Prostate gland (tissue), 2 donors: Measurements from ENCODE around the gene JUN. TPM values are rescaled to one million over a fixed set of nuclear protein-coding genes. Genes with fewer than 3 reads are reported as not detected.
A peak's percentile ranks its signal among the peaks of the same experiment; 100 is the strongest.

ENCODE experiments used
- DNase-seq: peaks from one replicate; pipeline ENCODE4 v3.0.0-alpha.2; 2019; ENCODE audit warnings: low spot score
- H3K27ac ChIP-seq, 2 donors: fragments of 200-600 bp; sonication (generic); 2 replicates each; pipeline ENCODE4 v1.5.1; 2017 to 2019
- H3K27me3 ChIP-seq: fragments of 200-600 bp; sonication (generic); replicated peaks from 2 replicates; pipeline ENCODE4 v1.5.1; 2019; ENCODE audit not compliant: insufficient read depth
- H3K36me3 ChIP-seq, 2 donors: fragments of 200-600 bp; sonication (generic); 1 replicate in 1 of 2; 2 replicates in 1 of 2; pipeline versions ENCODE4 v1.5.1 to v1.8.1; 2017 to 2019
- H3K4me1 ChIP-seq: fragments of 200-600 bp; sonication (generic); replicated peaks from 2 replicates; pipeline ENCODE4 v1.5.1; 2019
- H3K4me3 ChIP-seq, 2 donors: fragments of 200-600 bp; sonication (generic); 2 replicates each; pipeline ENCODE4 v1.5.1; 2017 to 2019
- H3K9me3 ChIP-seq: fragments of 200-600 bp; sonication (generic); 2 replicates; pipeline ENCODE4 v1.5.1; 2017
- CTCF ChIP-seq, 4 experiments: fragments of 200-600 bp in 2 of 4; fragments of 450-650 bp in 2 of 4; sonication (generic) in 2 of 4; IDR thresholded peaks; 1 replicate in 3 of 4; 2 replicates in 1 of 4; pipeline ENCODE4 v1.5.1; 2016 to 2019; ENCODE audit warnings: antibody characterized with exemption in 4 of 4, mild to moderate bottlenecking in 2 of 4, moderate library complexity in 2 of 4
- POLR2A ChIP-seq: fragments of 450-650 bp; IDR thresholded peaks from one replicate; pipeline ENCODE4 v1.6.1; 2016; ENCODE audit warnings: antibody characterized with exemption, mild to moderate bottlenecking
- POLR2AphosphoS5 ChIP-seq: sonication (generic); formaldehyde crosslinking; IDR thresholded peaks from one replicate; pipeline ENCODE4 v1.6.1; 2017; ENCODE audit warnings: antibody characterized with exemption
- WGBS: methylation state at CpG from one replicate; pipeline ENCODE4 v1.1.5; 2018; 5-methylcytosine and 5-hydroxymethylcytosine counted together
- intact Hi-C: fragments of 100-400 bp; cut with DNase I; formaldehyde crosslinking; loops from one replicate; pipeline ENCODE4 v1.14.2; 2022
- total RNA-seq, 2 donors: library from RNA; depleted of rRNA; stranded (reverse); fragments of >200 nt; gene quantifications; one replicate each; pipeline ENCODE4 v1.1.0, GENCODE V29; 2016

JUN gene
- total RNA-seq, 2 donors from 2014 or later, result 154 to 303 TPM

DNA sequence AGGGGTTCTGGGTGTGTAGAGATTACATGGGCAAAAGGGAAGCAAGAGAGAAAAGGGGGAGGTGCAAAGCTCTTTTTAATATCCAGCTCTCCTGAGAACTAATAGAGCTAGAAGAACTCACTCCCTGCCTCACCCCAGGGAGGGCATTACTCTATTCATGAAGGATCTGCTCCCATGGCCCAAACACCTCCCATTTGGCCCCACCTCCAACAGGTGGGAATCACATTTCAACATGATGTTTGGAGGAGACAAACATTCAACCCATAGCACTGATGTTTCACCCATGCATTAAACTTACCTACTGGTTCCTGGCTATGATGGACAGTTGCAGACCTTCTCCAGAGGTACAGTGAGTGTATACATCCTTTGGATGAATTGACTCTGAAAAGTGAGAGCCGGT is 7.3 kb upstream of the JUN start:
- H3K27me3 ChIP-seq, result no peaks in the 10 kb centered on the region
- H3K9me3 ChIP-seq, result no peaks in the 10 kb centered on the region
- intact Hi-C loops, result no loop called here
- no peaks in the 10 kb centered on the region for H3K36me3 ChIP-seq
- WGBS, result 90% methylated on average over 1 of the region's 1 CpG
- TF ChIP-seq CTCF (IDR thresholded peaks at IDR 0.05), result no peak
- TF ChIP-seq POLR2AphosphoS5, result no peak
- no peak for TF ChIP-seq POLR2A
- H3K27ac ChIP-seq, result no peak overlapping the region
- no peaks in the 10 kb centered on the region for H3K4me1 ChIP-seq
- H3K4me3 ChIP-seq, result no peak overlapping the region
- no peak for DNase-seq

DNA sequence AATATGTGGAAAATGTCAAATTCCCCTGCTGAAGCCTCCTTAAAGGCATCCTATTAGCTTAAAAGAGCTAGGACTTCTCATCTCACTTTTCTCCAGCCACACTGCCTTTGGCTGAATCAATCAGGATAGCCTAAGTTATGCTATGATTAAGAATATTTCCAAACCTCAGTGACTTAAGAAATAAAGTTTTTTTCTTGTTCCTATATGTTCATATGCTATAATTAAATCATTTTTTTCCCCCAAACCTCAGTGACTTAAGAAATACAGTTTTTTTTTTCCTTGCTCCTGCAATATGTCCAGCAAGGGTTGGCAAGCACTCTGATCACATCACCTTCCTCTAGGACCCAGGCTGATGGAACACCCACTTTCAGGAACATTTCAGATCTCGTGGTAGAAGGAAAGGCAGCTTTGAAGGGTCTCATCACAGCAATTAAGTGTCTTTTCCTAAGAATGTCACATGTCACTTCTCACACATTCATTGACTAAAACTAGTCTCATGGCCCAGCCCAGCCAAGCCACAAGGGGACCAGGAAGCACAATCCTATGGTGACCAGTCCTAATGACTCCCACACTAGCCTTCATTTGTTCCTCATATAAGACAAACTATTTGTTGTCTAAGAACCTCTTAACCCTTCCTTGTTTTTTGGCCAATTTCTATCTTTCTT is 6.3 kb upstream of the JUN start:
- no peaks in the 10 kb centered on the region for H3K4me1 ChIP-seq
- H3K4me3 ChIP-seq, result no peak overlapping the region
- no peaks in the 10 kb centered on the region for H3K27me3 ChIP-seq
- 78% methylated on average over 1 of the region's 1 CpG for whole genome bisulfite sequencing
- no peaks in the 10 kb centered on the region for H3K36me3 ChIP-seq
- intact Hi-C loops, result loop anchor here (10.0 kb wide), 1 partner anchor 805 kb away; no protein-coding TSS in a partner anchor
- no peak overlapping the region for H3K27ac ChIP-seq
- TF ChIP-seq CTCF (IDR thresholded peaks at IDR 0.05), result no peak
- no peak for TF ChIP-seq POLR2A
- no peak for TF ChIP-seq POLR2AphosphoS5
- H3K9me3 ChIP-seq, result no peaks in the 10 kb centered on the region
- DNase-seq, result no peak

DNA sequence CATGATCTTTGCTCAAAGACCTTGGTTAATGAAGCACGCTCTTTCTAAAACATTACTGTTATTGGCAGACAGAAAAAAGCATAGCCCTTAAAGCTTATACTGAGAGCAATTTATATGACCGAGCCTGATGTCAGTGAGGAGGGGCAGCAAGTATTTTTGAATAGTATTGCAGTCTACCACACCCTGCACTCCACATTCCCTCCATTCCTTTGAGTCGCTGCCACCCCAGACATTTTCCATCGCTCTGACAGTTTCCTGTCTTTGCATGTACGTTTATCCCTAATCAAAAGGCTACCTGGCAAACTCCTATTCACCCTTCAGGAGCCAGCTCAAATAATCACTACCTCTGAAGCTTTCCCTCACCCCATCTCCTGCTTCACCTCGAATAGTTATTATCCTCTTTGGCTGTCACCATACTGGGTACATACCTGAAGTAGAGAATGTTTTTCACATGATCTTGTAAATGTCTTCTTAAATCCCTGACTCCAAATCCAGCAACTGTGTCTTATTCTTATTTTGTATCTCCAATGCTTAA is 5.5 kb upstream of the JUN start:
- intact Hi-C loops, result loop anchor here (10.0 kb wide), 1 partner anchor 805 kb away; no protein-coding TSS in a partner anchor
- DNase-seq, result no peak
- Histone ChIP-seq H3K9me3 (no peaks in the 10 kb centered on the region), H3K27me3 (no peaks in the 10 kb centered on the region), H3K27ac (no peak overlapping the region), H3K4me1 (no peaks in the 10 kb centered on the region), H3K36me3 (no peaks in the 10 kb centered on the region), H3K4me3 (no peak overlapping the region)
- WGBS, result 65% methylated on average over 6 of the region's 6 CpGs
- no peak for TF ChIP-seq CTCF (IDR thresholded peaks at IDR 0.05)
- no peak for TF ChIP-seq POLR2AphosphoS5
- no peak for TF ChIP-seq POLR2A

GRCh38 chr1:58788259-58788658 is 4.4 kb upstream of the JUN start:
- H3K27ac ChIP-seq, result no peak overlapping the region
- no peaks in the 10 kb centered on the region for H3K9me3 ChIP-seq
- DNase-seq, result no peak
- H3K4me3 ChIP-seq, result no peak overlapping the region
- TF ChIP-seq POLR2AphosphoS5 (no peak), CTCF (IDR thresholded peaks at IDR 0.05) (no peak), POLR2A (no peak)
- intact Hi-C loops, result loop anchor here (10.0 kb wide), 1 partner anchor 807 kb away; no protein-coding TSS in a partner anchor
- 94% methylated on average over 3 of the region's 3 CpGs for WGBS
- no peaks in the 10 kb centered on the region for H3K36me3 ChIP-seq
- no peaks in the 10 kb centered on the region for H3K4me1 ChIP-seq
- no peaks in the 10 kb centered on the region for H3K27me3 ChIP-seq

DNA sequence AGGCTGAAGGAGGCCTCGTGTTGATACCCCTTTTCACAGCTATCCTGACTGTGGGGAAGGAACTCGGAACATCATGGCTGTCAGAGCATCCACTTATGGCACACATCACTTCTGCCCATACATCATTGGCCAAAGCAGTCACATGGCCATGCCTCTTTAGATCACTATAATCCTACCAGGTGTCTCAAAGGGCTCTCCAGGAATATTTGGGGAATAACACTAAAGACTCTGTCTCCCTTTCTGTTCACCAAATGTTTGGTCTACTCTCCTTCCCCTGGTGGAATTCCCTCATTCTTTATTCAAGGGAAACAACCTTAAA is 3.0 kb upstream of the JUN start:
- no peak for DNase-seq
- peak overlapping the region in 1 of 2 donors; percentile 100 for H3K27ac ChIP-seq
- no peaks in the 10 kb centered on the region for H3K4me1 ChIP-seq
- intact Hi-C loops, result loop anchor here (10.0 kb wide), 1 partner anchor 808 kb away; no protein-coding TSS in a partner anchor
- TF ChIP-seq POLR2A (no peak), POLR2AphosphoS5 (no peak), CTCF (IDR thresholded peaks at IDR 0.05) (no peak)
- no peaks in the 10 kb centered on the region for H3K9me3 ChIP-seq
- WGBS, result 90% methylated on average over 2 of the region's 2 CpGs
- H3K27me3 ChIP-seq, result no peaks in the 10 kb centered on the region
- H3K36me3 ChIP-seq, result no peaks in the 10 kb centered on the region
- H3K4me3 ChIP-seq, result no peak overlapping the region
